H1 (cell line): ENCODE data around the gene MPHOSPH10.

Experiments
- CTCF ChIP-seq, 3 experiments: IDR thresholded peaks; 1 replicate in 2 of 3; 2 replicates in 1 of 3; pipeline versions ENCODE4 v1.5.1 to v1.6.1; 2011; ENCODE audit warnings: low read length in 3 of 3, mild to moderate bottlenecking in 3 of 3, inconsistent platforms in 2 of 3, low read depth in 1 of 3, moderate library complexity in 1 of 3; ENCODE audit not compliant: insufficient read depth in 1 of 3; ENCODE audit errors: control extremely low read depth in 1 of 3
- EZH2 ChIP-seq: fragments of 200-600 bp; sonication (generic); IDR thresholded peaks from 2 replicates; pipeline ENCODE4 v1.7.1; 2012; ENCODE audit warnings: low read depth, mild to moderate bottlenecking, moderate library complexity, low read length, inconsistent platforms; ENCODE audit not compliant: severe bottlenecking

GRCh38 chr2:71190656-71191569, 60.5 kb downstream of the MPHOSPH10 start:
- TF ChIP-seq EZH2: no peak
- TF ChIP-seq CTCF (IDR thresholded peaks at IDR 0.05; ENCODE audit: control extremely low read depth in 1 of 3, insufficient read depth in 1 of 3, low read depth in 1 of 3, low read length in 3 of 3): peak in 2 of 3 experiments; percentile 19 to 42; a peak in 1 of 4 replicates
